PC-9 (cell line): ENCODE results near the gene SPOP. TPM values are rescaled to one million over a fixed set of nuclear protein-coding genes. Genes with fewer than 3 reads are reported as not detected.
A peak's percentile ranks its signal among the peaks of the same experiment; 100 is the strongest.

Experiments
- BruUV-seq: library from RNA; stranded (reverse); fragments of 400-500 nt; replicated peaks from 2 replicates; lab custom pipeline; 2021; lab: Mats Ljungman, UMichigan
- CTCF ChIA-PET: fragments of 300-600 bp; sonication (Branson Sonifier 250); formaldehyde crosslinking; loops from one replicate; lab custom pipeline; 2022; ENCODE audit warnings: antibody characterized with exemption; lab: Charles Lee
- POLR2A ChIA-PET: fragments of 300-600 bp; sonication (Branson Sonifier 250); formaldehyde crosslinking; loops from one replicate; lab custom pipeline; 2022; ENCODE audit warnings: antibody characterized with exemption; ENCODE audit not compliant: unreplicated experiment; lab: Charles Lee
- DNase-seq, 2 experiments: peaks; one replicate each; pipeline versions ENCODE4 v3.0.0 to v3.0.0-alpha.2; 2015 to 2022; ENCODE audit warnings: mixed read lengths in 1 of 2
- H2AFZ ChIP-seq: fragments of 200-600 bp; sonication (generic); 2 replicates; pipeline ENCODE4 v1.8.1; 2017; ENCODE audit warnings: antibody characterized with exemption
- H3F3A ChIP-seq: fragments of 200-600 bp; sonication (generic); 2 replicates; pipeline ENCODE4 v1.8.1; 2017; ENCODE audit warnings: antibody characterized with exemption, mild to moderate bottlenecking, low read depth; ENCODE audit not compliant: insufficient read depth
- H3K27ac ChIP-seq: fragments of 200-600 bp; sonication (generic); 2 replicates; pipeline ENCODE4 v1.6.1; 2016; ENCODE audit warnings: mixed run types
- H3K27me3 ChIP-seq: fragments of 200-600 bp; sonication (generic); 2 replicates; pipeline ENCODE4 v1.6.1; 2016; ENCODE audit warnings: low read depth, mixed run types; ENCODE audit not compliant: insufficient read depth
- H3K36me3 ChIP-seq: fragments of 200-600 bp; sonication (generic); 2 replicates; pipeline ENCODE4 v1.6.1; 2016; ENCODE audit warnings: low read depth, mixed run types
- H3K4me1 ChIP-seq: fragments of 200-600 bp; sonication (generic); replicated peaks from 2 replicates; pipeline ENCODE4 v1.6.1; 2016; ENCODE audit warnings: mixed run types; ENCODE audit not compliant: insufficient read depth
- H3K4me2 ChIP-seq: fragments of 200-600 bp; sonication (generic); 2 replicates; pipeline ENCODE4 v1.6.1; 2017; ENCODE audit warnings: mixed run types
- H3K4me3 ChIP-seq: fragments of 200-600 bp; sonication (generic); 2 replicates; pipeline ENCODE4 v1.6.1; 2016; ENCODE audit warnings: mixed run types
- H3K79me2 ChIP-seq: fragments of 200-600 bp; sonication (generic); 2 replicates; pipeline ENCODE4 v1.6.1; 2017; ENCODE audit warnings: low read depth, mixed run types
- H3K9me2 ChIP-seq: fragments of 200-600 bp; sonication (generic); 2 replicates; pipeline ENCODE4 v1.8.1; 2017; ENCODE audit warnings: mild to moderate bottlenecking; ENCODE audit not compliant: insufficient read depth
- H3K9me3 ChIP-seq: fragments of 200-600 bp; sonication (generic); 2 replicates; pipeline ENCODE4 v1.8.1; 2016; ENCODE audit warnings: low read depth; ENCODE audit not compliant: insufficient read depth
- H4K20me1 ChIP-seq: fragments of 200-600 bp; sonication (generic); 2 replicates; pipeline ENCODE4 v1.8.1; 2017; ENCODE audit not compliant: insufficient read depth
- CTCF ChIP-seq: fragments of 200-600 bp; sonication (generic); conservative IDR thresholded peaks from 2 replicates; pipeline ENCODE4 v1.6.1; 2017; ENCODE audit warnings: mixed run types, antibody characterized with exemption, mild to moderate bottlenecking, moderate library complexity
- EZH2 ChIP-seq: fragments of 200-600 bp; sonication (generic); IDR thresholded peaks from 2 replicates; pipeline ENCODE4 v1.8.0; 2017; ENCODE audit warnings: antibody characterized with exemption, low read depth
- intact Hi-C: fragments of 100-400 bp; cut with micrococcal nuclease; formaldehyde crosslinking; loops from one replicate; pipeline ENCODE4 v1.10.0; 2022; ENCODE audit not compliant: unreplicated experiment
- total RNA-seq: library from RNA; stranded (reverse); gene quantifications from 2 replicates; pipeline ENCODE4 v1.2.3, GENCODE V29; 2021

SPOP gene
- total RNA-seq, 1 experiment from 2014 or later: 41.7 TPM

GRCh38 chr17:49715216-49715615 is 37.3 kb upstream of the SPOP start:
- Histone ChIP-seq H3K79me2 (no peaks in the 10 kb centered on the region), H3K27ac (no peak overlapping the region), H3F3A (no peaks in the 10 kb centered on the region), H3K9me3 (no peaks in the 10 kb centered on the region; the same call in 1 of the 2 replicates), H4K20me1 (no peaks in the 10 kb centered on the region), H3K4me2 (no peak overlapping the region), H2AFZ (no peak overlapping the region), H3K27me3 (no peaks in the 10 kb centered on the region), H3K36me3 (no peaks in the 10 kb centered on the region), H3K4me1 (no peaks in the 10 kb centered on the region), H3K9me2 (no peaks in the 10 kb centered on the region), H3K4me3 (no peak overlapping the region)
- no peak for DNase-seq
- TF ChIP-seq CTCF (no peak), EZH2 (no peak)
- ChIA-PET POLR2A (no interaction called here), CTCF (no interaction called here)
- no TSS peak for BruUV-seq
- intact Hi-C loops: no loop called here

- Histone ChIP-seq H3K4me3 (peak overlapping the region; percentile 92), H3F3A (0 out of 2 replicates have a peak, but pooled peaks cover 11% of the 10 kb centered on the region), H3K79me2 (peaks cover 19% of the 10 kb centered on the region), H3K4me2 (peak overlapping the region; percentile 99), H4K20me1 (no peaks in the 10 kb centered on the region), H3K4me1 (peaks cover 17% of the 10 kb centered on the region), H2AFZ (peak overlapping the region; percentile 81), H3K9me3 (no peaks in the 10 kb centered on the region), H3K27ac (no peak overlapping the region; the same call in 1 of the 2 replicates), H3K27me3 (no peaks in the 10 kb centered on the region), H3K36me3 (peaks cover 14% of the 10 kb centered on the region), H3K9me2 (no peaks in the 10 kb centered on the region)
- intact Hi-C loops: loop anchor here (1.0 to 5.0 kb wide), 4 partner anchors 56 to 290 kb away; partner anchors contain the start of genes FAM117A and KAT7
- CTCF ChIA-PET: interaction anchor here (0.6 to 1.1 kb wide), 7 partner anchors 20 to 638 kb away, joined by 3 to 6 read pairs (median 3); partner anchors contain the start of genes NXPH3 and XYLT2
- TF ChIP-seq CTCF: peak; percentile 47; the same call in 1 of the 2 replicates
- TF ChIP-seq EZH2: no peak
- TSS peak; percentile 78 for BruUV-seq
- peak; percentile 17 to 32 for DNase-seq
- POLR2A ChIA-PET: interaction anchor here (0.7 to 1.2 kb wide), 2 partner anchors 55 to 732 kb away, joined by 8 to 11 read pairs; partner anchors contain the start of gene FAM117A
Measured at GRCh38 chr17:49708515-49709183, 30.8 kb upstream of the SPOP start.

GRCh38 chr17:49707608-49708514 is 30.0 kb upstream of the SPOP start, which contains the start of gene SLC35B1:
TSS of gene SLC35B1 (minus strand) at chr17:49707964. CDS start at chr17:49707833, 131 bp downstream.
- Histone ChIP-seq H3K27me3 (no peaks in the 10 kb centered on the region), H4K20me1 (no peaks in the 10 kb centered on the region), H3K9me2 (no peaks in the 10 kb centered on the region), H3K36me3 (peaks cover 18% of the 10 kb centered on the region), H3K9me3 (no peaks in the 10 kb centered on the region), H3K4me3 (peak within 1 kb of the TSS; percentile 92), H3K4me2 (peak within 1 kb of the TSS; percentile 99), H2AFZ (peak within 1 kb of the TSS; percentile 85), H3K79me2 (peaks cover 19% of the 10 kb centered on the region), H3K27ac (peak within 1 kb of the TSS; percentile 86), H3F3A (0 out of 2 replicates have a peak, but pooled peaks cover 11% of the 10 kb centered on the region), H3K4me1 (peaks cover 17% of the 10 kb centered on the region)
- TF ChIP-seq EZH2 (no peak), CTCF (peak; percentile 83)
- DNase-seq: peak; percentile 97 to 98
- CTCF ChIA-PET: interaction anchor here (0.6 to 1.0 kb wide), 5 partner anchors 21 to 132 kb away, joined by 3 to 6 read pairs (median 4); partner anchors contain the start of gene NXPH3
- POLR2A ChIA-PET: interaction anchor here (1.2 kb wide), 1 partner anchor 56 kb away, joined by 11 read pairs; the partner anchor contains the start of gene FAM117A
- no TSS peak for BruUV-seq
- intact Hi-C loops: loop anchor here (1.0 to 5.0 kb wide), 4 partner anchors 57 to 291 kb away; partner anchors contain the start of genes FAM117A and KAT7
